ENCODE results near the gene FHAD1.
"Not testable (repeated sequence)": the region's sequence is repeated elsewhere in the genome, so short reads cannot be mapped to it uniquely, and the experiment has no call there.

FHAD1 gene

GRCh38 chr1:15279576-15280230, 32.7 kb downstream of the FHAD1 start:
- DNase-seq: no peak

DNA sequence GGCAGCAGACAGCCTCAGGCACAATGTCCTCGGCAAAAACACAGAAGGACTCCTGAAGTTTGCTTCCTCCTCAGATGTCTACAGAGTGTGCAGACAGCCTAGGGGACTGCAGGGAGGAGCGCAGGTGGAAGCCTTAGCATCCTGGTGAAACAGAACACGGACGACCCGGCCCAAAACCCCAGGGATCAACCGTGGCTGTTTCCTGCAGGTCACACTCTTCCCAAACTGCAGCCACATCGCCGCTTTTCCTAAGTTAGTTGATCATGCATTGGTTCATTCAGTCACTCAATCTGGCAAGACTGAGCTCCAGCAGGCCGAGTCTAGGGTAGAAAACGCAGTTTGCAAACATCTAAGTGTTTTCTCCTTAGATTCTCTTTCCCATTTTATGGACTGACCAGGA, 33.4 kb downstream of the FHAD1 start:
- DNase-seq: no peak

- DNase-seq: no peak
Measured at GRCh38 chr1:15282038-15282437, 35.0 kb downstream of the FHAD1 start.

- no peak for DNase-seq
Measured at GRCh38 chr1:15282810-15283474, 35.9 kb downstream of the FHAD1 start.

GRCh38 chr1:15283526-15283925, 36.5 kb downstream of the FHAD1 start:
- no peak for DNase-seq

DNA sequence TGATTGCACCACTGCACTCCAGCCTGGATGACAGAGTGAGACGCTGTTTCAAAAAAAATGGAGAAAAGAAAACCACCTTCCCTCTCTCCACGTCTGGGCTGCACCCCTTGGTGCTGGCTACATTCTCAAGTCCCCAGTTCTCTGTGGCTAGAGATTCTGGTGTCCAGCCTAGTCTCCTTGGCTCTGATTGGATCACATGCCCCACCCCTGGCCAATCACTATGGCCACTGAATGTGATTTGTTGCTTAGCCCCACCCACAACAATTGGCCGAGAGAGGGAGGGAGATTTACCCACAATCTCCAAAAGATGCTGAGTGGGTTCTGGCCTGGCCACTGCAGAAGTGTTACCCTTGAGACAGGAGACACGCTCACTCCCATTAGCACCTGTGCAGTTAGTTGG, 39.4 kb downstream of the FHAD1 start:
- no peak for DNase-seq

- no peak for DNase-seq
Measured at GRCh38 chr1:15287035-15287979, 40.3 kb downstream of the FHAD1 start.

- DNase-seq: peak; percentile 2
Measured at GRCh38 chr1:15288173-15288926, 41.3 kb downstream of the FHAD1 start.

DNA sequence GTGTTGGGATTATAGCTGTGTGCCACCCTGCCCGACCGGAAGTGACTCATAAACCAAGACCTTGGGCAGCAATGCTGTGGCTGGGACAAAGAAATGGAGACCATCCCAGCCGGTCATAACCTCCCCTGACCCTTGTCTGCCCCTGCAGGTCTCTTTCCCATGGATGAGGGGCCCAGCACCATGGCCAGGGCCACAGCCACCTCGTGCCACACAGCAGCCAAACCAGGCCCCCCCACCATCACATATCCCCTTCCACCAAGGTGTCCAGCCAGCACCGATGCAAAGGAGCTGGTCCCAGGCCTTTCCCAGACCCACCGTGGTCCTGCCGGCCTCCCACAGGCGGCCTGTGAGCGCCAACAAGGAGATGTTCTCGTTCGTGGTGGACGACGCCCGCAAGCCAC, 42.2 kb downstream of the FHAD1 start:
- DNase-seq: no peak

DNA sequence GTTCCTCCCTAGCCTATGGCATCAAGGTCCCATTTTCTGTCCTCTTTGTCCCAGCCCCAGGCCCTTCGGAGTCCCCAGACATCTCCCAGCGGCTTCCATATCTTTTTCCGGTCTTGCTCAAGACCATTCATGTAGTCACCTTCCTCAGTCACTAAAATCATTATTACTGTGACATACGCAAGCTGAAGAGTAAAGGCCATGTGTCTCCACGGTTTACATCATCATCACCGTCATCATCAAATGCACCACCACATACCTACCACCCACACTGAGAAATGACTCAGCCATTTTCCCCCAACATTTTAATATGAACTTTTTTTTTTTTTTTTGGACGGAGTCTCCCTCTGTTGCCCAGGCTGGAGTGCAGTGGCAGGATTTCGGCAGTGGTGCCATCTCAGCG, 43.4 kb downstream of the FHAD1 start:
- no peak for DNase-seq

GRCh38 chr1:15295696-15296095, 48.7 kb downstream of the FHAD1 start:
- DNase-seq: no peak

GRCh38 chr1:15296585-15297321, 49.7 kb downstream of the FHAD1 start:
- DNase-seq: no peak

- not testable (repeated sequence) for DNase-seq
Measured at GRCh38 chr1:15297975-15298374, 51.0 kb downstream of the FHAD1 start.

- no peak for DNase-seq
Measured at GRCh38 chr1:15299179-15299578, 52.2 kb downstream of the FHAD1 start.

- no peak for DNase-seq
Measured at GRCh38 chr1:15299806-15300205, 52.8 kb downstream of the FHAD1 start.

- DNase-seq: no peak
Measured at GRCh38 chr1:15303935-15304334, 56.9 kb downstream of the FHAD1 start.

GRCh38 chr1:15304708-15305467, 57.9 kb downstream of the FHAD1 start:
- DNase-seq: peak; percentile 59

DNA sequence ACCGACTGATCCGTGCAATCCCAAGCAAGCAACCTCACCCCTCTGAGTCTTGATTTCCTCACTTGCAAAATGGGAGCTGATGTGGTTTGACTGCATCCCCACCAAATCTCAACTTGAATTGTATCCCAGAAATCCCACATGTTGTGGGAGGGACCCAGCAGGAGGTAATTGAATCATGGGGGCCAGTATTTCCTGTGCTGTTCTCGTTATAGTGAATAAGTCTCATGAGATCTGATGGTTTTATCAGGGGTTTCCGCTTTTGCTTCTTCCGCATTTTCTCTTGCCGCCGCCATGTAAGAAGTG, 58.4 kb downstream of the FHAD1 start:
- no peak for DNase-seq

GRCh38 chr1:15306352-15306751, 59.3 kb downstream of the FHAD1 start:
- not testable (repeated sequence) for DNase-seq

GRCh38 chr1:15308135-15308534, 61.1 kb downstream of the FHAD1 start:
- DNase-seq: no peak

DNA sequence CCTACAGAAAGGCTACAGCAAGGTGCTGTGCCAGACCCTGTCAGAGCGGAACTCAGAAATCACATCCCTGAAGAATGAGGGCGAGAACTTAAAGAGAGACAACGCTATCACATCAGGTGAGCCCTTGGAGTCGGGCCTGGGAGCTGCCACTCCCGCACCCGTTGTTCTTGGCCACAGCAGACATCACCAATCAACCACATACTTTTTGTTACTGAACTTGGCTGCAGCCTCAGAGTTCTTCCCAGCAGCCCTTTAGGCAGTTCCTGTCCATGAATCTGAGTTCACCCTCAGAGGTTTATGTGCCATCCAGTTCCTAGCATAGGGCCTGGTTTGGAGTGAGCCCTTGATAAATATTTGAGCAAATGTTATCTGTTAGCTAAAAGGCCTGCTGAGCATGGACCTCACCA, 61.6 kb downstream of the FHAD1 start:
- DNase-seq: no peak

DNA sequence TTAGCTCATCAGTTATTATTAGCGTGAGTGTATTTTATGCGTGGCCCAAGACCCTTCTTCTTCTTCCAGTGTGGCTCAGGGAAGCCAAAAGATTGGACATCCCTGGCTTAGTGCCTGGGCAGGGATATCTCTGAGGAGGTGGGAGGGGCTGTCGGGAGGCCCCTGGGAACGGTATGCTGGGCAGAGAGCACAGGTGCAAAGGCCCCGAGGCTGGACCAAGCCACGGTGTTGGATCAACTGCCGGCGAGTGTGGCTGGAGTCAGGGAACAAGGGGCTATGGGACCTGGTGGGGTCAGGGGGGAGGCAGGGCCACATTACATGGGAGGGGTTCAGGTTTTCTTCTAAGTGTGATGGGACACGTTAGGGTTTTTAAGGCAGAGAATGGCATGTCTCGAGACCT, 62.7 kb downstream of the FHAD1 start:
- DNase-seq: no peak

Measured in NCI-H2107 (cell line).